Epithelial cell of esophagus (primary cell): ENCODE data around the gene HSP90B1.

Experiments used
- DNase-seq: peaks from one replicate; pipeline ENCODE4 v3.0.0; 2010; ENCODE audit warnings: low read depth
- H3K4me3 ChIP-seq: 2 replicates; pipeline ENCODE4 v1.5.1; 2011; ENCODE audit warnings: mild to moderate bottlenecking, low read length, control low read depth
- TF ChIP-seq, protein P1 (sequence below): IDR thresholded peaks from 2 replicates; pipeline ENCODE4 v1.5.1; 2011; ENCODE audit warnings: low read depth, mild to moderate bottlenecking, low read length, control low read depth, inconsistent platforms; ENCODE audit not compliant: insufficient read depth; ENCODE audit errors: missing control alignments

Gene HSP90B1

DNA sequence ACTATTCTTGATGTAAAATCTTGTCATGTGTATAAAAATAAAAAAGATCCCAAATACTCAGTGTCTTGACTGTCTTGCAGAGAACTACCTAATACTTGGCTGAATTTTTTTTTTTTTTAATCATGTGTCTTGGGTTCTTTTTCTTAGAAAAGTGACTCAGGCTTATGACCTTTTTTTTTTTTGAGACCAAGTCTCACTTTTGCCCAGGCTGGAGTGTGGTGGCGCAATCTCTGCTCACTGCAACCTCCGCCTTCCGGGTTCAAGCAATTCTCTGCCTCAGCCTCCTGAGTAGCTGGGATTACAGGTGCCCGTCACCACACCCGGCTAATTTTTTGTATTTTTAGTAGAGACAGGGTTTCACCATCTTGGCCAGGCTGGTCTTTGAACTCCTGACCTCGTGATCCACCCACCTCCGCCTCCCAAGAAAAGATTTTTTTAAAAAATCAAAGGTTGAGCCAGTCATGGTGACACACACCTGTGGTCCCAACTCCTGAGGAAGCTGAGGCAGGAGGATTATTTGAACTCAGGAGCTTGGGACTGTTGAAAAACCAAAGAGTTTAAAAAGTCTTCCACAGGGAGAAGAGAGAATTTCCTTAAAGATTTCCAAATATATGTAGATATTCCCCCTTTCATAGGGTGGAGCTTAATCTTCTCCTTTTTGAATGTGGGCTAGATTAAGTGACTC, 17.8 kb downstream of the HSP90B1 start:
- DNase-seq, result no peak
- no peak overlapping the region for H3K4me3 ChIP-seq
- TF ChIP-seq, protein P1, sequence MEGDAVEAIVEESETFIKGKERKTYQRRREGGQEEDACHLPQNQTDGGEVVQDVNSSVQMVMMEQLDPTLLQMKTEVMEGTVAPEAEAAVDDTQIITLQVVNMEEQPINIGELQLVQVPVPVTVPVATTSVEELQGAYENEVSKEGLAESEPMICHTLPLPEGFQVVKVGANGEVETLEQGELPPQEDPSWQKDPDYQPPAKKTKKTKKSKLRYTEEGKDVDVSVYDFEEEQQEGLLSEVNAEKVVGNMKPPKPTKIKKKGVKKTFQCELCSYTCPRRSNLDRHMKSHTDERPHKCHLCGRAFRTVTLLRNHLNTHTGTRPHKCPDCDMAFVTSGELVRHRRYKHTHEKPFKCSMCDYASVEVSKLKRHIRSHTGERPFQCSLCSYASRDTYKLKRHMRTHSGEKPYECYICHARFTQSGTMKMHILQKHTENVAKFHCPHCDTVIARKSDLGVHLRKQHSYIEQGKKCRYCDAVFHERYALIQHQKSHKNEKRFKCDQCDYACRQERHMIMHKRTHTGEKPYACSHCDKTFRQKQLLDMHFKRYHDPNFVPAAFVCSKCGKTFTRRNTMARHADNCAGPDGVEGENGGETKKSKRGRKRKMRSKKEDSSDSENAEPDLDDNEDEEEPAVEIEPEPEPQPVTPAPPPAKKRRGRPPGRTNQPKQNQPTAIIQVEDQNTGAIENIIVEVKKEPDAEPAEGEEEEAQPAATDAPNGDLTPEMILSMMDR, result no peak

DNA sequence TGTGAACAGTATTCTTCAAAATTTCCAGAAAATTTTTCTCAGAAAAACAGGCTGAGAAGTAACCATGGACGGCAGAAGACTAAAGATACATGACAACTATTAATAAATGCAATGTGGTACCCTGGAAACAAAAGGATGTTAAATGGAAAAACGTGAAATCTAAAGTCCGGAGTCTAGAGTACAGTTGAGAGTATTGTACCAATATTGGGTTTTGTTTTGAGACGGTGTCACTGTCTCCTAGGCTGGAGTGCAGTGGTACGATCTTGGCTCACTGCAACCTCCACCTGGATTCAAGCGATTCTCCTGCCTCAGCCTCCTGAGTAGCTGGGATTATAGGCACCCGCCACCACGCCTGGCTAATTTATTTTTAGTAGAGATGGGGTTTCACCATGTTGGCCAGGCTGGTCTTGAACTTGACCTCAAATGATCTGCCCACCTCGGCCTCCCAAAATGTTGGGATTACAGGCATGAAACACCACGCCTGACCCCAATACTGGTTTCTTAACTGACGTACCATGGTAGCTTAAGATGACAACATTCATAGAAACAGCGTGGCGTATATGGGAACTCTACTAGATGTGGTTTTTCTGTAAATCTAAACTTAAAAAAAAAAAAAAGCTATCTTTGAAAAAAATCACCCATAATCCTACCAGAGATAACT, 18.7 kb downstream of the HSP90B1 start:
- TF ChIP-seq, protein P1, result no peak
- no peak for DNase-seq
- H3K4me3 ChIP-seq, result no peak overlapping the region

DNA sequence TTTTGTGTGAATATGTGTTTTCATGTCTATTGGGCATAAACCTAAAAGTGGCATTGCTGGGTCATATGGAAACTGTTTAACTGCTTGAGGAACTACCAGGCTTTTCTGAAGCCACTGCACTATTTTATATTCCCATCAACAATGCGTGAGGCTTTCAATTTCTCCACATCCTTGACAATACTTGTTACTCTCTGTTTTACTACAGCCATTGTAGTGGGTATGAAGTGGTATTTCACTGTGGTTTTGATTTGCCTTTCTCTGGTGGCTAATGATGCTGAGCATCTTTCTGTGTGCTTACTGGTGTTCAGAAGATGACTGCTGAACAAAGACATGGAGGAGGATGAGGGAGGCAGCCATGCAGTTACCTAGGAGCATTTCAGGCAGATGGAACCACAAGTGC, 22.3 kb downstream of the HSP90B1 start:
- no peak overlapping the region for H3K4me3 ChIP-seq
- no peak for DNase-seq
- TF ChIP-seq, protein P1, result no peak

DNA sequence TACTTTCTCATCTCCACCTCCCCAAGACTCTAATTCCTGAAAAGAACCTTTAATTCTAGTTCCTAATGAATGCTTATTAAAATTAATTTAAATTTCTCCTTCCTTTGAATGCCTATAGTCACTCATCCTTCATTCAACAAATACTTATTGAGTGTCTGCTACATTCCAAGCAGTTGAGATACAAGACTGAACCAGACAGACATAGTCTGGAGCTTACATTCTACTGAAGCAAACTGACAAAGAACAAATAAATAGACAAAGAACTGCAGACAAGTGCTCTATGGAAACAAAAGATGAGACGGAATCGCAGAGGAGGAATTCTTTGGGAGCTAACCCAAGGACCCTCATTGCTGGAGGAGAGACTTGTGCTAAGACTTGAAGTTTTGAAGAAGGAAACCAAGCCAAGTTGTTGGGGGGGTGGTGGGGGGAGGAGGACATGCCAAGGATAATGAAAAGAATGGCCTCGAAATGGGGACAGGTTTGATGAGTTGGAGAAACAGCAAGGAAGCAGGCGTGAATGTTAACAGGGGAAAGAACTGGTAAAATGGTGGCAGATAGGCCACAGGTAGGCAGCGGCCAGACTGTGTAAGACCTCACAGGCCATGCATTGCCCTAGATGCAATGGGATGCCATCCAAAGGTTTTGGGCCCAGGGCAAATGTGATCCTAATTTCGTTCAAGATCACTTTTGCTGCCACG, 25.8 kb downstream of the HSP90B1 start:
- DNase-seq, result peak; percentile 20
- TF ChIP-seq, protein P1, result no peak
- H3K4me3 ChIP-seq, result peak overlapping the region; percentile 88

DNA sequence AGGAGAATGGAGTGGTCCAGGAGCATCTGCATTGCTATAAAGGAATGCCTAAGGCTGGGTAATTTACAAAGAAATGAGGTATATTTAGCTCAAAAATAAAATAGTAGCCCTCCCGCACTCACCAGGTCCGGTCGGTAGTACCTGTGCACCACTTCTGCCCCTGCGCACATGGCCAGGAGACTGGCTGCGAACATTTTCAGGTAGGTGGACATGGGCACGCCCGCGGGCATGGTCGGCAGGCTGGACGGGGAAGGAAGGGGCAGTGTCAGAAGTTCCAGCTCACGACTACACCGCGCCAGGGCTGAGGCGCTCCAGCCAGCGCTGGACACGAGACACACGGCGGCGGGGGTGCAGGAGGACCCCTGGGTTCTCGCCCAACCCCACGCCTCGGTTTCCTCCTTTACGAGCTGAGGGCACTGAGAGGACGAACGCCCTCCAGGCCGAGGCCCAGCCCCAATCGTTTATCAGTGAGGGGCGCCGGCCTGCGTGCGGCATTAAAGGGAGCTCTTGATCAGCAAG, 26.4 kb downstream of the HSP90B1 start:
- H3K4me3 ChIP-seq, result peak overlapping the region; percentile 88
- TF ChIP-seq, protein P1, result no peak
- no peak for DNase-seq

DNA sequence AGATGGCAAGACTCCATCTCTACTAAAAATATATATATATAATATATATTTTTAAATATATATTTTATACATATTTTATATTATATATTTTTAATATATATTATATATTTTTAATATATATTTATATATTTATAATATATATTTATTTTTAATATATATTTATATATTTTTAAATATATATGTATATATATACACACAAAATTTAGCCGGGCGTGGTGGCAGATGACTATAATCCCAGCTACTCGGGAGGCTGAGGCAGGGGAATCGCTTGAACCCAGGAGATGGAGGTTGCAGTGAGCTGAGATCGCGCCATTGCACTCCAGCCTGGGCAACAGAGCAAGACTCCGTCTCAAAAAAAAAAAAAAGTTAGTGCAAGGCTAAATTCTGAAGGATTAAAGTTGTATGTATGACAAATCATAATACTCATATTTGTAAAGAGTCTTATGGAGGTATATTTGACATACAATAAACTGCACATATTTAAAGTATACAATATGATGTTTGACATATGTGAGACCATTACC, 27.7 kb downstream of the HSP90B1 start:
- no peak for DNase-seq
- TF ChIP-seq, protein P1, result no peak
- H3K4me3 ChIP-seq, result no peak overlapping the region
